Right renal cortex interstitium (tissue), 3 donors: ENCODE results near the gene GALNT10. TPM values are rescaled to one million over a fixed set of nuclear protein-coding genes. Genes with fewer than 3 reads are reported as not detected.

Experiments used
- DNase-seq, 3 donors: peaks; one replicate each; pipeline ENCODE4 v3.0.0-alpha.2; 2013; ENCODE audit warnings: low read depth in 3 of 3, low spot score in 2 of 3
- polyA plus RNA-seq, 3 donors: library from polyadenylated mRNA; unstranded; fragments of 120-200 nt; gene quantifications; one replicate each; pipeline ENCODE4 v1.2.1, GENCODE V29; 2013; ENCODE audit not compliant: insufficient read length in 3 of 3

GALNT10 gene
- polyA plus RNA-seq, 3 donors: 25.7 to 29.4 (median 27.4) TPM

DNA sequence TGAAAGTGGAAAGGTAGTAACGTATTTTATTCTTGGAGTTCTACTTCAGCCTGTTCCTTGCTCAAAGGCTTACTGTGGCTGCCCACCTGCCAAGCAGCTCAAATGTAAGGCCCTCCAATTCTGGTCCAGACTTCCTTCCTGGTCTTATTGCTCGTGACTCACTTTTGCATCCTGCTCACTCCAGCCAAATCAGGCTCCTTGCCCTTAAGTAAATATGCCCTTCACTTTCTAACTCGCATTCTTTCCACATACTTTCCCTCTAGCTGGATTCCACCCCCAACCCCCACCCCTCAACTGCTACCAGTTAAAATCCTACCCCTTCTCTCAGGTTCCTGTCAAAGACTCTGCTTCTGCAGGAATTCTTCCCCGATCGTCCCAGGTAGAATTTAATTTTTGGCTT lies 96.6 kb downstream of the GALNT10 start:
- DNase-seq: no peak

- no peak for DNase-seq
Observed at GRCh38 chr5:154288145-154288544, 97.6 kb downstream of the GALNT10 start.

DNA sequence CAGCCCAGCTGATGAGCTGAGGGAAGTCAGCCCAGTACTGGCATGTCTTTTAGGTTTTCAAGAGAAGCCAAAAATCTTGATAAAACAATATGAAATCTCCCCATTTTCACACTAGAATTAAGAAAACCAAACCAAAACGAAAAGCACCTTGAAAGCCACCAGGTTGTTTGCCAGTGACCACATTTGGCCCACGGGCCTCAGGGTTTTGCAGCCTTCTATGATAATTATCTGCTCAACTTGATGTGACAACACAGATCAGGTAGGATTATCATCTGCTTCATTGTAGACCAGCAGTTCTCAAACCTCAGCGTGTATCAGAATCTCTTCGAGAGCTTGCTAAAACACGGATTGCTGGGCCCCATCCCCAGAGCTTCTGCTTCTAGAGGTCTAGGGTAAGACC lies 101.4 kb downstream of the GALNT10 start:
- DNase-seq: no peak

GRCh38 chr5:154293219-154293618 lies 102.7 kb downstream of the GALNT10 start:
- no peak for DNase-seq

DNA sequence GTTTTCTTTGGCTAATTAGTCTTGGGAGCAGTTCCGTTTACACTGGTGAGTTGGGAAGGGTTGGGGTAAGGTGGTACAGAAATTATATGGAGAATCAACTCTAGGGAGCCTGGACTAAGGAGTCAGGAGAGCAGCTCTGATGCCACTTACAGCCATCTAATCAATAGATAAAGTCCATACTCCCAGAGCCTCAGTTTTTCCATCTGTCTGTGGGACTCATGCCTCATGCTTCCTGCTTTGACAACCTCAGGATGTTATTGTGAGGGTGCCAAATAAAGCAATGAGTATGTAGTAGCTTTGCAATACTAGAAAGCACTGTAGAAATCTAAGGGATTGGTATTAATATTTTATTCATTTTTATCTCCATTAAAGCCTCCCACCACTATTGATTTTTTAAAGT lies 105.0 kb downstream of the GALNT10 start:
- no peak for DNase-seq

GRCh38 chr5:154296525-154297159 lies 106.1 kb downstream of the GALNT10 start:
- no peak for DNase-seq

GRCh38 chr5:154298065-154298464 lies 107.5 kb downstream of the GALNT10 start:
- no peak for DNase-seq

DNA sequence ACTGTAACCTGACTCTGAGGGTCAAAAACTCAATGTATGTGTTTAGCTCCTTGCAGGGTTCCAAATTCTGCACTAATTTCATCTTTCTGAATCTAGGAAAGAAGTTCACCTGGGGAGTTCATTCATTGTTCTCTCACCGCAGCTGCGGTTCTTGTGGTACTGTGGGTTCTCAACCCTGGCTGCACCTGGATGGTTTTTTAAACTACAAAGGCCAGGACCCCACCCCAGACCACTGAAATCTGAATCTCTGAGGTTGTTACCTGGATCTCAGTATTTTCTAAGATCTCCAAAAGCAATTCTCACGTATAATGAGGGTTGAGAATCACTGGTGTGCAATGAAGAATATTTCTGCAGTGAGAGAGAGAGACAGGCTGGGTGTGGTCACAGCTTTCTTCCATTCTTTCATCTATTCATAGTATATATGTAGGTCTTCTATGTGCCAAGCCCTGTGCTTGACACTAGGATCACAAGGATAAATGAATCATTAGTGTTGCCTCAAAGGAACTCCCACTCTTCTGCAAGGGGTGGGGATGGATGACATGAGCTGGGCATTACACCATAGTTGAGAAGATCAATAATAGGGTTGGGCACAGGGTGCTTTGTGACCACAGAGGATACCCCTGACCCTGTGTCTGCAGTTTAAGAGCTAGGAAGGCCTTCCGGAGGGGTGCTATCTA lies 109.8 kb downstream of the GALNT10 start:
- no peak for DNase-seq

DNA sequence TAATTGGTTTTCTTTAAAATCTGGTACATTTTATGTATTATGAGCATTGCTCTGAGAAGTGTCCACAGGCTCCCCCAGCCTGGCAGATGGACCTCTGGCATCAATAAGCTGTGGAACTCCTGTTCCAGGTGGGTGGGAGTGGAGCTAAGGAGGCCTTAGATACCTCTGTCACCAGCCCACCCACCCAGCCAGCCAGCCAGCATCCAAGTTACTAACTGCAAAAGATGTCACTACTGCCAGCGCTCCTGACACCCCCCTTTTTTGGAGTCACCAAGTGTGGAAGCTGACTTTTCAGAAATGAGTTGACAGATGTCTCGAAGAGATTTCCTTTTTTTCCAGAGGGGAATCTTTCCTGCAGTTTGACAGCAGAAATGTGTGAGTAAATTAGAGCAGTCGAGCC lies 111.2 kb downstream of the GALNT10 start:
- DNase-seq: no peak

- no peak for DNase-seq
Observed at GRCh38 chr5:154302161-154302560, 111.6 kb downstream of the GALNT10 start.

DNA sequence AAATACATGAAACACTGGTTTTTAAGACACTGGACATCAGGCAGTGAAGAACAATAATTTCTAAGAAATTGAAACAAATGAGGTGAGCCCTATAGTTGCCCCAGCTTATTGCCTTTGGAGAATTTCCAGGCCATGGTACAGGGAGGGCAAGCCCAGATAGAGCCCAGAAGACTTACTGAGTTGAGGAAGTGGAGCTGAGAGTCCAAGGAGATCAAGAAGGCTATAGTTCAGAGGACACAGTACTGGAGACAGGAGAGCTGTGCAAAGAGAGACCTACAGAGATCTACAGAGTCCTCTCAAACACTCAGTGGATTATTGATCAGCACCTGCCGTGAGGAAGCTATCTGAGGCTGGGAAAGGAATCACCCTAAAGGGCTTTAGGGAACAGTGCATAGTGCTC lies 112.6 kb downstream of the GALNT10 start:
- no peak for DNase-seq

GRCh38 chr5:154308443-154309370 lies 118.2 kb downstream of the GALNT10 start:
- no peak for DNase-seq

- DNase-seq: no peak
Observed at GRCh38 chr5:154309371-154309745, 118.8 kb downstream of the GALNT10 start.

DNA sequence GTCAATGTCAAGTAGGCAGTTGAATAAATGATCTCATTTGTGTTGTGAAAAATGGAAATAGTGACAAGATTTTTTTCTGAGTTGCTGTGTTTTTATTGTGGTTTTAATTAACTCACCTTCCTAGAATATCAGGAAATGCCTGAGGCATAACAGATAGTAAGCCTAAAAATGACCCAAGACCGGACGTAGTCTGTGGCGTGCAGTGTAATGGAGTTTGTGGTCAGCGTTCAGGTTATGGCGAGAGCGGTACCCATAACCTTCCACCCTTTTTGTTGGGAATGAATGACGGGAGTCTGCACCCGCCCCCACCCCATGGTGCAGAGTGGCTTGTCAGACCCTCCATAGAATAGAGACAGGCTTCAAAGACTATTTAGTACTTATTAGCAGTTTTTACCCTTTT lies 119.3 kb downstream of the GALNT10 start:
- DNase-seq: no peak

DNA sequence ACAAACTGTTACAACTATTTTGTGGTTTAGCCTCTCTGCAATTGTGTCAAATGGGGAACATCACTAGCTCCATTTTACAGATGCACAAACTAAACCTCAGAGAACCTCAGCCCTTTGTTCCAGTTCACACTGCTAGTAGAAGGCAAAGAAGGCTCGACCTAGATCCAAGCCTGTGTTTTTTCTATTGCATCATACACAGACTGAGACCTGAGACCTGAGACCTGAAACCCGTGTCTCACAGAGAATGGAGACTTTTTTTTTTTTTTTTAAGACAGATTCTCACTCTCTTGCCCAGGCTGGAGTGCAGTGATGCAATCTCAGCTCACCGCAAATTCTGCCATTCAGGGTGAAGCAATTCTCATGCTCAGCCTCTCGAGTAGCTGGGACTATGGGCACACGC lies 120.8 kb downstream of the GALNT10 start:
- DNase-seq: no peak

- DNase-seq: no peak
Observed at GRCh38 chr5:154312000-154312399, 121.5 kb downstream of the GALNT10 start.

DNA sequence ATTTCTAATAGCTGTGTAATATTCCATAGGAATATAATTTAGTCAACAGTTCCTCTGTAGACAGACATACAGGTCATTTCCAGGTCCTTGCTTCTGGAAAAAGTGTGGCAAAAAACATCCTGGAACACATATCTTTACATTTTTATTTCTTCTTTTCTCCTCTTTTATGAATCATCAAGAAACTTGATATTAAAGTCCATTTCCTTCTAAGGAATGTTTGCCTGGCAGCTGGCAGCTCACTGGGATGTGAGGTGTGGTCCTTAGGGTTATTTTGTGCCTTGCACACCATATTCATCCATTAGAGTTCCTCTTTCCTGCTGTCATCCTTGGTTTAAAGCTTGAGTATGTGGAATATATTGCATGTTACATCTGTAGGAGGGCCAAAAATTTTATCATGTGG lies 122.0 kb downstream of the GALNT10 start:
- DNase-seq: no peak

DNA sequence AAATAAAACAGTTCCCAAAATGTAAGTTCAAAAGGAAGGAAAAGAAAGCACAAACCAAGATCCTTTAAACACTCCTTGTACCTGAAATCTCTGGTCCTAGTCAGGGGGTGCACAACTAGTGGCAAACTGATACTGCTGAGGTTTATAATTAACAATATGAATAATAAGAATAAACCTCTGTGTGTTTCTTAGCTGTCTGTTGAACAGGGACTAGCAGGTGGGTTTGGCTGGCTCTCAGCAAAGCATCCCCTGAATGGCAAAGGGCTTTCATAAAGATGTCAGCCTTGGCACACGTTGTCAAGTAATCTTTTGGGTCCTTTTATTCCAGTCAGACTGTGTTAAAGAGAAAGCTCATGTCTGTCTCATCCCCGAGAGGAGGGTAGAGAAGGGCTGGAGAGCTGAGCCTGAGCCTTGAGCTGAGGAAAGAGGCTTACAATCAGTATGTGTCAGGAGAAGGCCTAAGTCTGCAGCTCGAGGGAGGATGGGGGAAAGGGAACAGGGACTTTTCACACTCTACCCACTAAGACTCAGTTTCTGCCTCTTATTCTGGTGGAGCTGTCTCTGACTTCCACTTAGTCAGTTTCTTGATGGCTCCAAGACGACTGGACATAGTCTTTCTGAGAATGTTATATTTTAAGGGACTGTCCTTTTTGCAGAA lies 123.0 kb downstream of the GALNT10 start:
- no peak for DNase-seq

GRCh38 chr5:154315196-154315595 lies 124.7 kb downstream of the GALNT10 start:
- no peak for DNase-seq

- no peak for DNase-seq
Observed at GRCh38 chr5:154315756-154316155, 125.2 kb downstream of the GALNT10 start.
